Cardiac muscle cell (in vitro differentiated cells and primary cell): ENCODE data around the gene FRRS1L. TPM values are rescaled to one million over a fixed set of nuclear protein-coding genes. Genes with fewer than 3 reads are reported as not detected.

Experiments
- DNase-seq, 2 donors: peaks; one replicate each; pipeline versions ENCODE4 v3.0.0 to v3.0.0-alpha.2; 2010 to 2017; ENCODE audit warnings: low read depth in 1 of 2, low spot score in 1 of 2
- H3K27ac ChIP-seq: fragments of 200-600 bp; sonication (generic); 2 replicates; pipeline ENCODE4 v1.5.1; 2016
- H3K27me3 ChIP-seq: fragments of 200-600 bp; sonication (generic); 2 replicates; pipeline ENCODE4 v1.6.0; 2016; ENCODE audit warnings: control low read depth
- H3K36me3 ChIP-seq: fragments of 200-600 bp; sonication (generic); 2 replicates; pipeline ENCODE4 v1.5.1; 2016; ENCODE audit warnings: control low read depth
- H3K4me1 ChIP-seq: fragments of 200-600 bp; sonication (generic); 2 replicates; pipeline ENCODE4 v1.8.1; 2017; ENCODE audit warnings: low read depth, mild to moderate bottlenecking, mixed run types
- H3K4me3 ChIP-seq: fragments of 200-600 bp; sonication (generic); 2 replicates; pipeline ENCODE4 v1.5.1; 2016; ENCODE audit warnings: mild to moderate bottlenecking
- H3K9me3 ChIP-seq: fragments of 200-600 bp; sonication (generic); 2 replicates; pipeline ENCODE4 v1.5.1; 2017; ENCODE audit warnings: low read depth, mild to moderate bottlenecking, control low read depth
- polyA plus RNA-seq: library from polyadenylated mRNA; unstranded; fragments of >200 nt; fragmentation: Nextera tagmentation; extraction: Ambion mirVana; gene quantifications from 2 replicates; pipeline ENCODE4 v1.2.1, GENCODE V29; 2016
- total RNA-seq: library from RNA; depleted of rRNA; stranded (reverse); fragments of >200 nt; gene quantifications from 2 replicates; pipeline ENCODE4 v1.2.3, GENCODE V29; 2016
- TF ChIP-seq, protein P1 (sequence below): IDR thresholded peaks from 2 replicates; pipeline ENCODE4 v1.5.1; 2012; ENCODE audit warnings: low read depth, mild to moderate bottlenecking, low read length

FRRS1L gene
- total and polyA plus RNA-seq, 2 experiments from 2014 or later: 0.30 to 0.38 TPM

- Histone ChIP-seq H3K9me3 (no peaks in the 10 kb centered on the region), H3K4me1 (no peaks in the 10 kb centered on the region), H3K4me3 (no peak overlapping the region), H3K36me3 (no peaks in the 10 kb centered on the region), H3K27ac (no peak overlapping the region), H3K27me3 (no peaks in the 10 kb centered on the region)
- no peak for DNase-seq
- TF ChIP-seq, protein P1, sequence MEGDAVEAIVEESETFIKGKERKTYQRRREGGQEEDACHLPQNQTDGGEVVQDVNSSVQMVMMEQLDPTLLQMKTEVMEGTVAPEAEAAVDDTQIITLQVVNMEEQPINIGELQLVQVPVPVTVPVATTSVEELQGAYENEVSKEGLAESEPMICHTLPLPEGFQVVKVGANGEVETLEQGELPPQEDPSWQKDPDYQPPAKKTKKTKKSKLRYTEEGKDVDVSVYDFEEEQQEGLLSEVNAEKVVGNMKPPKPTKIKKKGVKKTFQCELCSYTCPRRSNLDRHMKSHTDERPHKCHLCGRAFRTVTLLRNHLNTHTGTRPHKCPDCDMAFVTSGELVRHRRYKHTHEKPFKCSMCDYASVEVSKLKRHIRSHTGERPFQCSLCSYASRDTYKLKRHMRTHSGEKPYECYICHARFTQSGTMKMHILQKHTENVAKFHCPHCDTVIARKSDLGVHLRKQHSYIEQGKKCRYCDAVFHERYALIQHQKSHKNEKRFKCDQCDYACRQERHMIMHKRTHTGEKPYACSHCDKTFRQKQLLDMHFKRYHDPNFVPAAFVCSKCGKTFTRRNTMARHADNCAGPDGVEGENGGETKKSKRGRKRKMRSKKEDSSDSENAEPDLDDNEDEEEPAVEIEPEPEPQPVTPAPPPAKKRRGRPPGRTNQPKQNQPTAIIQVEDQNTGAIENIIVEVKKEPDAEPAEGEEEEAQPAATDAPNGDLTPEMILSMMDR: no peak
These were observed 15.5 kb upstream of the FRRS1L start for GRCh38 chr9:109182550-109182939.

DNA sequence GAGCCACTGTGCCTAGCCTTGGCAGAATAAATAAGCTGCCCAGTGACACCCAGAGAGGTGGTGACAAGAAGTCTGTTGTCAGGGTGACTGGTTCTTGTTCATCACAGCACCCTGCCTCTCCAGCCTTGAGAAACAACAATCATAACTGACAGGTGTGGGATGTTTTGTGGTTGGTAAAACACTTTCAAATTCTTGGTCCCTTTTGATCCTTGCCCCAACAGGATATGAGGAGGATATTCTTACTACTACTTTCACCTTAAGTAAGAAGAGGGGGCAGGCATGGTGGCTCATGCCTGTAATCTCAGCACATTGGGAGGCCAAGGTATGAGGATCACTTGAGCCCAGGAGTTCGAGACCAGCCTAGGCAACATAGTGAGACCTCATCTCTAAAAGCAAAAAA lies 14.2 kb upstream of the FRRS1L start:
- TF ChIP-seq, protein P1: no peak
- no peak overlapping the region for H3K27ac ChIP-seq
- no peaks in the 10 kb centered on the region for H3K4me1 ChIP-seq
- no peaks in the 10 kb centered on the region for H3K9me3 ChIP-seq
- H3K4me3 ChIP-seq: no peak overlapping the region
- H3K27me3 ChIP-seq: no peaks in the 10 kb centered on the region
- no peaks in the 10 kb centered on the region for H3K36me3 ChIP-seq
- DNase-seq: no peak

DNA sequence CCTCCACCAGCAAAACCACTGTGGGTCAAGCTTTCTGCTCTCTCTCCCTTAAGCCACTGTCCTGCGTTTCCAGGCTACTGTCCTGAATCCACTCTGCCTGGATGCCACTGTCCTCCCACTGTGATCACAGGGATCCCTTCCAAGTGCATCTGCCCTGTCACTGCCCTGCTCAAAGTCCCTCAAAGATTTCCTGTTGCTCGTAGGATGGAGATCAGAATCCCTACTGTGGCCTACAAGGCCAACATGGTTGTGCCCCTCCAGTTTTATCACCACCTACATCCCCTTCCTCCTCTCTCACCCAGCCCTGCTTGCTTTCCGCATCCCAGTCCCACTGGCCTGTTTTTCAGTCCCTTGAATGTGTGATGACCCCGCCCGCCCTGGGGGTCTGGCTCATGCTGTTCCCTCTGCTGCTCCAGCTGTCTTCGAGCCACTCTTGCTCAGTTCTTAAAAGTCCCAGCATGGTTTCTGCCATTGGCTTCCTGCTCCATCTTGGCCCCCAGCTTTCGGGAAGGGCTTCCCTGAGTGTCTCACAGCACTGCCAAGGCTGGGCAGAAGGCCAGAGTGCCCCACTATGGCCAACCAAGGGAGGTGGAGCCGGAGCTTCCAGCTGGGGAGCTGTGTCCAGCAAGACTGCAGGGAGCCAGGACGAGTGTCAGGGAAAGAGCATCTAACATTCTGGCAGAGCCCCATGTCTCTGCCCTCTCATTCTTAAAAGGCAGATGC lies 12.9 kb upstream of the FRRS1L start:
- Histone ChIP-seq H3K27ac (no peak overlapping the region), H3K4me1 (no peaks in the 10 kb centered on the region), H3K4me3 (no peak overlapping the region), H3K27me3 (no peaks in the 10 kb centered on the region), H3K36me3 (no peaks in the 10 kb centered on the region), H3K9me3 (no peaks in the 10 kb centered on the region)
- TF ChIP-seq, protein P1: no peak
- DNase-seq: no peak

DNA sequence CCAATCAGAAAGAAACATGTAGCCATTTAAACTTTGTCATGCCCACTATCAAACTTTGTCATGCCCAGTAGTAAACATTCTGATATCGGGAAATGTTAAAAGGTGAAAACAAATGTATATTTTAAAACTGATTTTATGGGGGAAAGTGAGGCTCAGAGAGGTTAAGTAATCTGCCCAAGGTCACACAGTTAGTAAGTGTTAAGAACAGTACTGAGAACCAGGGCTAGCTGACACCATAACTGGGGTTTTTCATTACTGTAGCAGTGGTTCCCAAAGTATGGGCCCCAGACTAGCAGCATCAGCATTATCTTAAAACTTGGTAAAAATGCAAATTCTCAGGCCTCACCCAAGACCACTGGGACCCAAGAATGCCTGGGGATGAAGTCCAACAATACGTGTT lies 9.9 kb upstream of the FRRS1L start:
- no peaks in the 10 kb centered on the region for H3K9me3 ChIP-seq
- H3K36me3 ChIP-seq: no peaks in the 10 kb centered on the region
- no peak overlapping the region for H3K4me3 ChIP-seq
- H3K27ac ChIP-seq: no peak overlapping the region
- no peaks in the 10 kb centered on the region for H3K4me1 ChIP-seq
- TF ChIP-seq, protein P1: no peak
- no peak for DNase-seq
- H3K27me3 ChIP-seq: no peaks in the 10 kb centered on the region

- H3K9me3 ChIP-seq: no peaks in the 10 kb centered on the region
- H3K4me1 ChIP-seq: no peaks in the 10 kb centered on the region
- no peak overlapping the region for H3K27ac ChIP-seq
- H3K27me3 ChIP-seq: no peaks in the 10 kb centered on the region
- no peak overlapping the region for H3K4me3 ChIP-seq
- H3K36me3 ChIP-seq: no peaks in the 10 kb centered on the region
- no peak for DNase-seq
- TF ChIP-seq, protein P1: no peak
These were observed 9.3 kb upstream of the FRRS1L start for GRCh38 chr9:109176386-109176785.
